ENCODE measurements around the gene NLRP8.
"Not testable (repeated sequence)": the region's sequence is repeated elsewhere in the genome, so short reads cannot be mapped to it uniquely, and the experiment has no call there.

NLRP8 gene

GRCh38 chr19:55947532-55947931 lies at the start of gene NLRP8:
NLRP8 (plus strand) TSS chr19:55947832.
- DNase-seq (ENCODE audit: low read depth in 2 of 2): no peak

GRCh38 chr19:55898911-55899310 lies 48.7 kb upstream of the NLRP8 start:
- no peak for DNase-seq (ENCODE audit: low read depth in 2 of 2)

DNA sequence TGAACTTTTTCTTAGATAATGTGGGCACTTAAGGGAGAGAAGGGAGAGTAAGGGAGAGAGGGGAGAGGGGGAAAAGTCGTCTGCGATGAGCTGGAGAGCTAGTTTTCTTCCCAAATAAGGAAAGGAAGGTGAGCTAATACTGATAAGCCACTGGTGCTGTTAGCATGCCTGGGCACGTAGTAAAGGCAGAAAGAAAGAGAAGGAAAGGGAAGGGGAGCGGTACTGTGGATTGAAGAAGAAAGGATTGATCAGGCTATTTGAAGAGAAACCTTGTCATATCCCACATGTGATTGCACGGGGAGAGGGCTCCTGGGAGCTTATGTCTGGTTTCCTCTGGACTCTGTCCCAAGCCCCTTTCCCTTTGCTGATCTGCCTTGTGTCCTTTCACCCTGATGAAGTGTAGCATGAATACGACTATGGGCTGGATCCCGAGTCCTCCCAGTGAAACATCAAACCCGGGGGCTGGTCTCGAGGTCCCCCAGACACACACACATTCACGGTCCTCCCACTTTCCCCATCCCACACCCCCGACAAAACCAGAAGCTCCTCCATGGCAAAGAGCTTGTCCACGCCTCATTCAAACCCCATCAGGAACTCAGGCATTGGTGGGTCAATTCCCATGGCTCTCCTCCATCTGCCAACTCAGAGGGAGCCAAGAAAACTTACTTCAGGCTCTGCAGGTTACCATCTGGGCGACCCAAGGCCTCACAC lies 46.1 kb upstream of the NLRP8 start:
- no peak for DNase-seq (ENCODE audit: low read depth in 2 of 2)

DNA sequence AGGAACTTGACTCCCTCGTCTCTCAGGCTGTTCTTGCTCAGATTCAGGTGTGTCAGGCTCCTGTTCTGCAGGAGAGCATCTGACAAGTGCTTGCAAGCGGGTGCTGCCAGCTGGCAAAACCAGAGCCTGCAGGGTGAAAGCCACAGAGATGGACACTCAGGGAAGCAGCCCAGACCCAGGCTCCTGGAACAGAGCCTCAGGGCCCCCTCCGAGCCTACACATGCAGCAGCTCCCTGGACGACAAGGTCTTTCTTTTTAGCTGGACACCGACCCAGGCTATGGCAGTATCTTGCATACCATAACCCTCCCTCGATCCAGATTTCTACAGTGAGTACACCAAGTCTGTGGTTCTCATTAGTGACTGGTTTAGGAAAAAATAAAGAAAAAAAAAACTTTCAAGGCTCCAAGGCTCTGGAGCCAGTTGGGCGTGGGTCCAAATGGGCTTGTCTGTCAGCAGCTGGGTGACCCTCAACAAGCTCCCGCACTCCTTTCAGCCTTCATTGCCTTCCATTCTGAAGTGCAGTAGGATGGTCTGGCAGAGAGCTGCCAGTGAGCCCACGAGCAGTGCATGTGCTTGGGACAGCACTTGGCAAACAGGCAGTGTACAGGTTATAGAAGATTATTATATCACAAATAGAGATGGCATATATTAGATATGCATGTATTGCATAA lies 45.4 kb upstream of the NLRP8 start:
- no peak for DNase-seq (ENCODE audit: low read depth in 2 of 2)

DNA sequence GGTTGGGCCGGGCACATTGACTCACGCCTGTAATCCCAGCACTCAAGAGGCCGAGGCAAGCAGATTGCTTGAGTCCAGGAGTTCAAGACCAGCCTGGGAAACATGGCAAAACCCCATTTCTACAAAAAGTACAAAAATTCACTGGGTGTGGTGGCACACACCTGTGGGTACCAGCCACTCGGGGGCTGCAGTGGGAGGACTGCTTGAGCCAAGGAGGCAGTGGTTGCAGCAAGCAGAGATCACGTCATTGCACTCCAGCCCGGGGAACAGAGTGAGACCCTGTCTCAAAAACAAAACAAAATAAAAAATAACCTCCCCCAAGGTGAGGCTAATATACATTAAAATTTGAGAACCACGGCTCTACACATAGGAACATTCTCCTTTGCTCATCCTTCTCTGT lies 40.3 kb upstream of the NLRP8 start:
- no peak for DNase-seq (ENCODE audit: low read depth in 2 of 2)

- DNase-seq (ENCODE audit: low read depth in 2 of 2): no peak
These were observed 39.9 kb upstream of the NLRP8 start for GRCh38 chr19:55907746-55908145.

GRCh38 chr19:55909801-55910200 lies 37.8 kb upstream of the NLRP8 start:
- DNase-seq (ENCODE audit: low read depth in 2 of 2): no peak

DNA sequence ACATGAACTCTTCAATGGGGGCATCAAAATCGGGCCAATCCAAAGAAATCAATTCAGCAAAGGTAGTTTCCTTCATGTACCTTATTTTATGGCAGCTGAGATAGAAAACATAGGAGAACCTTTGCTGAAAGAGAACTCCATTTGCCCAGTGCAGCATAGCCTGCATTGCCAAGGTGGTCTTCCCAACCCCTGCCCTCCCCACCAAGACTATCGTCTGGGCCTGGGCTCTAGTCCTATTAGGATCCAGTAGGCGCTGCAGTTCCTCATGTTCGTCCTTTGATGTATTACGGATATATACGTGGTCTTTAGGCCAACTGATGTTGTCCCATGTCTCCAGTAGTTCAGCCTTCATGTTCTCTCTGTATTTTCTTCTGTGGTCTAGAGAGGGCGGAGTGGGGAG lies 34.7 kb upstream of the NLRP8 start:
- DNase-seq (ENCODE audit: low read depth in 2 of 2): no peak

- DNase-seq (ENCODE audit: low read depth in 2 of 2): no peak
These were observed 33.9 kb upstream of the NLRP8 start for GRCh38 chr19:55913643-55914268.

- no peak for DNase-seq (ENCODE audit: low read depth in 2 of 2)
These were observed 24.1 kb upstream of the NLRP8 start for GRCh38 chr19:55923556-55923955.

GRCh38 chr19:55927991-55928390 lies 19.6 kb upstream of the NLRP8 start:
- no peak for DNase-seq (ENCODE audit: low read depth in 2 of 2)

DNA sequence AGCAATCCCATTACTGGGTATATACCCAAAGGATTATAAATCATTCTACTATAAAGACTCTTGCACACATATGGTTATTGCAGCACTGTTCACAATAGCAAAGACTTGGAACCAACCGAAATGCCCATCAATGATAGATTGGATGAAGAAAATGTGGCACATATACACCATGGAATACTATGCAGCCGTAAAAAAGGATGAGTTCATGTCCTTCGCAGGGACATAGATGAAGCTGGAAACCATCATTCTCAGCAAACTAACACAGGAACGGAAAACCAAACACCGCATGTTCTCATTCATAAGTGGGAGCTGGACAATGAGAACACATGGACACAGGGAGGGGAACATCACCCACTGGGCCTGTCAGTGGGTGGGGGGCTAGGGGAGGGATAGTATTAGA lies 18.4 kb upstream of the NLRP8 start:
- not testable (repeated sequence) for DNase-seq (ENCODE audit: low read depth in 2 of 2)

GRCh38 chr19:55930996-55931515 lies 16.6 kb upstream of the NLRP8 start:
- no peak for DNase-seq (ENCODE audit: low read depth in 2 of 2)

GRCh38 chr19:55931936-55932386 lies 15.7 kb upstream of the NLRP8 start, which contains the start of gene NLRP13:
NLRP13 (minus strand) TSS chr19:55932336; CDS start chr19:55932311, 25 bp downstream.
- DNase-seq (ENCODE audit: low read depth in 2 of 2): no peak

DNA sequence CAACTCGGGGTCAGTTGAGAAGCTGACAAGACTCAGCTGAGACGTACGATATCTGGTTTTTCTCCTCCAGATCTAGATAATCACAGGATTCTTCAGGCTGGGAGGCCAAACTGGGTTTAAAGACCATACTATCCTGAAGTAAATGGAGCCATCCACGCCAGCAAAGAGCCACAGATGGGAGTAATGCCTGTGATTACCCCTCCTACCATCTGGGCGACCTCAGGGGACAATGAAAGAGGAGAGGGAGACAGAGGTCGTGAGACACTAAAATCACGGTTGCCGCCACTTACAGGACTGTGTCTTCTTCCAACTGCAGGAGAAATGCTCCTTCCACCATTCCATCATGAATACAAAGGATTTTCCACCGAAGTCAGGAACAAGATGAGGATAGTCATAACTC lies 12.4 kb upstream of the NLRP8 start:
- DNase-seq (ENCODE audit: low read depth in 2 of 2): no peak

DNA sequence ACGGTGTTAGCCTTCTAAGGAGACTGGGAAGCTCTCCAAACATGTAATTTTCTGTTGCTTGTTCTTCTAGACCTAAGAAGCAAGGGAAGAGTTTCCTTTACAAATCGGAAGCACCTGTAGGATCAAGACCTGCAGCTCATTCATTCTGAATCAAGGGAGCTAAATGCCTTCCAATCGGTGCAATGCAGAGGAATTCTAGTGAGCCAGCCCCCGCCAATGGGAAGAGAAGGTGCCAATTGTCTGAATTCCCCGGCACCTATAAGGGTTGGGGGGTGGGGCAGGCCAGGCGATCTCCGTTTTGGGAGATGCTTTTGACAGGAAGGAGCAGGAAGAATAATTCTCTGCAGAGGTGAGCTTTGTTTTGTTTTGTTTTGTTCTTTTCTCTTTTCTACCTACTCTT lies 8.4 kb upstream of the NLRP8 start:
- no peak for DNase-seq (ENCODE audit: low read depth in 2 of 2)

GRCh38 chr19:55940306-55940705 lies 7.3 kb upstream of the NLRP8 start:
- DNase-seq (ENCODE audit: low read depth in 2 of 2): no peak

DNA sequence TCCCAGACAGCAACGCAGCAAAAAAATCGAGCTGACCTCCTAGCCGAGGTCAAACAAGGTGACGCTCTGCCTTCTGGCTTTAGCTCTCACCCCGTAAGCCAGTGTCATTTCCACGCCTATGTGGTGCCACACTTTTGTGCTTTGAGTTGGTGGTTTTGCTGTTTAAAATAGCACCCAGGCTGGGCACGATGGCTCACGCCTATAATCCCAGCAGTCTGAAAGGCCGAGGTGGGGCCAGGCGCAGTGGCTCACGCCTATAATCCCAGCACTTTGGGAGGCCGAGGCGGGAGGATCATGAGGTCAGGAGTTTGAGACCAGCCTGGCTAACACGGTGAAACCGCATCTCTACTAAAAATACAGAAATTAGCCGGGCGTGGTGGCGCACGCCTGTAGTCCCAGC lies 2.9 kb downstream of the NLRP8 start:
- not testable (repeated sequence) for DNase-seq (ENCODE audit: low read depth in 2 of 2)

DNA sequence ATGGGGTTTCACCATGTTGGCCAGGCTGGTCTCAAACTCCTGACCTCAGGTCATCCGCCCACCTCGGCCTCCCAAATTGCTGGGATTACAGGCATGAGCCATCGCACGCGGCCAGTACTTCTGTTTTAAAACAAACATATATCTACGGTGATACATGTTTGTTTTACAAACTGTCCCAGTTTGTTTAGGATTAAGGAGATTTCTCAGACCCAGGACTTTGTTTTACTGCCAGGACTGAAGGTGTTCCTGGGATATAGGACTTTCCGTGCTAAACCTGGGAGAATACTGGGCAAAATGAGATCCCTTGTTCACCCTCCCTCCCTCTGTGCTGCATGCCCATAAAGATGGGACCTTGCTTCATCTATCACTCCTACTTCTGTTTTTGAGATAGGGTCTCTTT lies 8.8 kb downstream of the NLRP8 start:
- DNase-seq (ENCODE audit: low read depth in 2 of 2): no peak

DNA sequence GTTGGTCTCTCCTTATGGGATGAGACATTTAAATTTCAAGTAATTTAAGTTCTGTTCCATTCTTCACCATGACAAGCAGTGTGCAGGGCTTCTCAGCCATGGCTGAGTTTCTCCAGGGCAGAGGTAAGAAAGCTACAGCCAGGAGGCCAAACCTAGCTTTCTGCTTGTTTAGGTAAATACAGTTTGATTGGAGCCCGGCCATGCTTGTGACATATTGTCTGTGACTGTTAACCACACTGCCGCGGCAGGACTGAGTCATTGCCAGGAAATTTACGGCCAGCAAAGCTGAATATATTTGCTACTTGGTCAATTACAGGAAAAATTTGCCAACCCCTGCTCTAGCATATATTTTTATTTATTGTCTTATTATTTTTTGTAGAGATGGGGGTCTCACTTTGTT lies 10.7 kb downstream of the NLRP8 start:
- no peak for DNase-seq (ENCODE audit: low read depth in 2 of 2)

DNA sequence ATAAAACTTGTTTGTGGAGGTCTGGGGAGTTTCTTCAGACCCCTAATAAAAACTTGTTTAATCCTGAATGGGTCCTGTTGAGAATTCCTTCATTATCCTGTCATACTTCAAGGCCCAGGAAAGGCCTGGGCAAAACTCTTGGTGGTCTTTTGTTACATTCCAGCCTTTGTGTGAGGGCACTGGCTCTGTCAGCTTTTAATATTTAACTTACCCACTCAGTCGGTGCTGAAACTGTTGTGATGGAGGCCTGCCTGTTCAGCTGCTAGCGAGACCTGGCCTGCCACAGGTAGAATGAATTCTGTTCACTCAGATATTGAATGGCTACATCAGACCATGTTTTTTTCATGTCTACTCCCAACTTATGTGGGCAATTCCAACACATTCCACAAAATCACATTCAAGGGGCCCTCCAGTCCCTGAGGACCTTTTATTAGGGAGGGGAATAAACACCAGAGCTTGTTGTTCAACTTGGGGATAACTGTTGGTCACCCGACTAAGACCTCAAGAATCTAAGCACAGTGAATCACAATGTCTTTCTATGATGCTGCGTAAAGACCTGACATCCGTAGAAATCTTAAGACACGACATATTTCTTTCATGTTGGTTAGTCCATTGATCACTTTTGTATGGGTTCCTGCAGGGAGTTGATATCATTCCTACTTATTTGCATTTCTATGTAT lies 12.5 kb downstream of the NLRP8 start:
- no peak for DNase-seq (ENCODE audit: low read depth in 2 of 2)

DNA sequence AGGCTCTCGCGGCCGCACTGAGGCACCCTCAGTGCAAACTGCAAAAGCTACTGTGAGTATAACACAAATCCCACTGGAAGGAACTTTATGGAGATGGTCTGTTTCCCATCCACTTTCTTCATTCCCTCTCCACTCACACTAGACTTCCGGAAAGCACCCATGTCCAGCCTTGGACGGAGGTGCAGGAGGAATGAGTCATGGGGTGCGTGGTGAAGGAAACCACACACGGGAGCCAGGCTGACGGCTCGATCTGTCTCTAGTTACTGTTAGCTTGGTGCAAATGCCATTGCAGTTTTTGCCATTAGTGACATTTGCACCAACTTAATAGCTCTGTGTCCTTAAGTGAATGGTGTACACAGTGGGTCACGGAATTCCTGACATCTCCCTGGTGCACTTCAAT lies 14.6 kb downstream of the NLRP8 start:
- no peak for DNase-seq (ENCODE audit: low read depth in 2 of 2)

All from stimulated activated CD8-positive, alpha-beta memory T cell treated with anti-CD3 and anti-CD28 coated beads, Interleukin-7, amount 100 ng/mL, for 1 hour (primary cell).